Heart left ventricle (tissue), 16 donors: Measurements from ENCODE around the gene AFDN. TPM values are rescaled to one million over a fixed set of nuclear protein-coding genes. Genes with fewer than 3 reads are reported as not detected.

ENCODE experiments used
- ATAC-seq, 4 donors: fragments of 200-7000 bp; cut with Tn5 transposase; one replicate each; pipeline ENCODE4 v1.9.1; 2020 to 2022; ENCODE audit warnings: moderate library complexity in 4 of 4, mild to moderate bottlenecking in 3 of 4, moderate number of reproducible peaks in 1 of 4
- DNase-seq, 5 donors: peaks; one replicate each; pipeline ENCODE4 v3.0.0-alpha.2; 2020
- H3K27ac ChIP-seq, 12 donors: fragments of 200-600 bp; sonication (generic) in 4 of 12; one replicate each; pipeline versions ENCODE4 v1.5.0 to v1.8.0; 2016 to 2022; ENCODE audit warnings: mild to moderate bottlenecking in 2 of 12
- H3K27me3 ChIP-seq, 9 donors: fragments of 200-600 bp; sonication (generic) in 2 of 9; one replicate each; pipeline versions ENCODE4 v1.5.1 to v1.8.0; 2016 to 2022; ENCODE audit warnings: mild to moderate bottlenecking in 3 of 9
- H3K36me3 ChIP-seq, 9 donors: fragments of 200-600 bp; sonication (generic) in 2 of 9; one replicate each; pipeline versions ENCODE4 v1.5.0 to v1.8.0; 2018 to 2022; ENCODE audit warnings: mild to moderate bottlenecking in 2 of 9
- H3K4me1 ChIP-seq, 12 donors: fragments of 200-600 bp; sonication (generic) in 4 of 12; one replicate each; pipeline versions ENCODE4 v1.5.0 to v1.8.0; 2016 to 2022; ENCODE audit warnings: mild to moderate bottlenecking in 3 of 12
- H3K4me3 ChIP-seq, 12 donors: fragments of 200-600 bp; sonication (generic) in 4 of 12; one replicate each; pipeline versions ENCODE4 v1.5.0 to v1.8.0; 2017 to 2022; ENCODE audit warnings: mild to moderate bottlenecking in 9 of 12, moderate library complexity in 4 of 12
- H3K9me3 ChIP-seq, 12 donors: fragments of 200-600 bp; sonication (generic) in 4 of 12; one replicate each; pipeline versions ENCODE4 v1.5.0 to v1.8.0; 2016 to 2022; ENCODE audit warnings: mild to moderate bottlenecking in 1 of 12
- CTCF ChIP-seq, 12 donors: fragments of 200-600 bp; sonication (generic) in 4 of 12; IDR thresholded peaks; one replicate each; pipeline versions ENCODE4 v1.5.0 to v1.8.0; 2018 to 2022; ENCODE audit warnings: antibody characterized with exemption in 12 of 12, mild to moderate bottlenecking in 5 of 12
- POLR2A ChIP-seq, 2 donors: fragments of 450-650 bp; IDR thresholded peaks; one replicate each; pipeline ENCODE4 v1.6.1; 2017; ENCODE audit warnings: antibody characterized with exemption in 2 of 2, mild to moderate bottlenecking in 2 of 2, moderate library complexity in 2 of 2
- WGBS, 4 donors: extraction: QIAGEN DNeasy Blood & Tissue Kit in 2 of 4; methylation state at CpG; one replicate each; pipeline versions ENCODE4 v1.1.5 to v1.1.7; 2013 to 2018; 5-methylcytosine and 5-hydroxymethylcytosine counted together
- intact Hi-C, 10 donors: fragments of 100-400 bp; cut with DNase I; formaldehyde crosslinking; loops; one replicate each; pipeline versions ENCODE4 v1.11.1 to v1.14.2; 2022
- polyA plus RNA-seq, 2 donors: library from polyadenylated mRNA; stranded (reverse); fragments of 200-250 nt; gene quantifications; one replicate each; pipeline ENCODE4 v1.2.3, GENCODE V29; 2013
- total RNA-seq, 9 donors: library from RNA; depleted of rRNA in 2 of 9; stranded (reverse); fragments of >200 nt in 2 of 9; fragmentation: NEBNext Ultra II Directional in 3 of 9; extraction: Animal tissue kit (Norgen Biotek cat#: 25700) in 3 of 9; gene quantifications; one replicate each; pipeline versions ENCODE4 v1.1.0 to v1.2.4, GENCODE V29; 2016 to 2023
- donor health status: ischemic (EF 13 %, LVEDD 7.1; RV severe dilation, severe dysfunction).
- donor health status: healthy with polysubstance abuse.
- donor health status: DM: no; HTN: yes; CAD: no.
- donor health status: DM: no; HTN: no; CAD: no.
- donor health status: ischemic (EF 25% LVEDD 6.9; RV normal size, moderate dysfunction).
- donor health status: ischemic (EF 25% LVEDD 5.7; RV mildly dilated, moderate dysfunction).
- donor health status: healthy.
- donor health status: DM: yes; HTN: yes; CAD: no.
- donor health status: ischemic (EF 35%, LVEDD 5.7; RV mildly dilated, moderate dysfunction).
- donor health status: nonischemic (EF 11% LVEDD 7.7; RV severe dilation, severe dysfunction).
- donor health status: DM: yes; HTN: yes; CAD: no.
- donor health status: PGD.
- donor health status: ischemic (EF 29% LVEDD 5.4; RV normal size, mild dysfunction).
- donor health status: nonischemic (EF 23%, LVEDD 6.1; RV moderate dilation, normal function).

Gene AFDN
- total and polyA plus RNA-seq, 11 donors: 27.6 to 100 (median 50.4) TPM

DNA sequence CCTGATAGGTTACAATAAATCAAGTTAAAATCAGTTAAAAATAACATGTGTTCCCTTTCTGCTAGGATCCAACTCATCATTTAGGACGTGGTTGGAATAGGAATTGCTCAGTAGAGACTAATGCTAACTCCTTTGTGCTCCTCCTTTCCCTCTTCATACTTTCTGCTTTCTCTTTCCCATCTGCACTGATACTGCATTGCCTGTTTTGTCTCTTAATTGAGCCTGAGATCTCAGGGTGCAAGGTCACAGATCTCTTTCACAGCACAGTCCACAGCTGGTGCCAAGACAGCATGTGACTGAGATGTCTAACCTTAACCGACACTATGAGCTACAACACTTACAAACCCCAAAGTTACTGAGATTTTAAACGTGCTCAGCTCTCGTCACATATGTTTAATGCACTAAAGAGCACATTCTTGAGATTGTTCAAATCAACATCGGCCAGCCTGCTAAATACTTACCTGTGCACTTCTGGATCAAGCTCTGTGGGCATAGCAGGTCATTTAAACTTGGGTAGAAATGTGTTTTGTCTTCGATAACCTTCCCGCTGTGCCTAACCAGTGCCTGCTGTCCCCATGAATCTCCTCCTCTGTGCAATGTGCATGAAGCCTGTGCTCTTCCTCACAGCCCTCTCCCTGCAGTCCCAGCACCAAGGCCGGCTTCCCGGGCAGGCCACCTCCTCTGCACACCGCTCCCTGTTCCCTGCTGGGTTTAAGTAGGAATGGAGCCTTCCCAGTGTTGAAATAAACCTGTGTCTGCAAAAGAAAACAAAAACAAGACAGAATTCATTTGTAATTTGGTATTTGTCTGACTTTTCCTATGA is 39.6 kb upstream of the AFDN start:
- ATAC-seq: peak in 3 of 4 donors; percentile 22 to 37 (median 33)
- intact Hi-C loops: no loop called here
- Histone ChIP-seq H3K36me3 (no peaks in the 10 kb centered on the region), H3K27ac (peak overlapping the region in 1 of 12 donors; percentile 22), H3K9me3 (no peaks in the 10 kb centered on the region), H3K27me3 (no peaks in the 10 kb centered on the region), H3K4me3 (no peak overlapping the region), H3K4me1 (peaks cover 0 to 9% (median 0%) of the 10 kb centered on the region in 12 donors)
- TF ChIP-seq POLR2A (IDR thresholded peaks at IDR 0.05) (no peak), CTCF (IDR thresholded peaks at IDR 0.05) (no peak)
- 70 to 81% (median 73%) methylated on average over 10 of the region's 10 CpGs for WGBS, 4 donors
- DNase-seq: no peak

- intact Hi-C loops: no loop called here
- TF ChIP-seq POLR2A (IDR thresholded peaks at IDR 0.05): no peak
- TF ChIP-seq CTCF (IDR thresholded peaks at IDR 0.05): no peak
- no peaks in the 10 kb centered on the region for H3K27me3 ChIP-seq
- ATAC-seq (no peak), DNase-seq (no peak)
- H3K9me3 ChIP-seq: no peaks in the 10 kb centered on the region
- H3K27ac ChIP-seq: no peak overlapping the region
- H3K4me3 ChIP-seq: no peak overlapping the region
- no peaks in the 10 kb centered on the region for H3K36me3 ChIP-seq
- peaks cover 0 to 9% (median 0%) of the 10 kb centered on the region in 12 donors for H3K4me1 ChIP-seq
- WGBS, 4 donors: 88 to 96% (median 95%) methylated on average over 23 of the region's 23 CpGs
Measured at GRCh38 chr6:167787896-167788562, 38.7 kb upstream of the AFDN start.

DNA sequence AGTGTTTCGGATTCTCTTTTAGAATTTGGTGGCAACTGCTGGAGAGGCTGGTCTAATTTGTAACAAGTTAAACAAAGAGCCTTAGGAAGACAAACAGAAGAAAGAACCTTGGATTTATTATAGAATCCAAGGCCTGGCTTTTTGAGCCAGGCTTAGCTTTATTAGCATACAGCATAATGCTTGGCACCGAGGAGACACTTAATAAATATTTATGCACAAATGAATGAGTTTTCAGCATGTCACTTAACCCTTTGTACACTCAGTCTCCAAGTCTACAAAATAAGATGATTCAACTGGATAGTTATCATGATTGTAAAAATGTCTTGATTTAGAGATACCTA is 38.2 kb upstream of the AFDN start:
- 82 to 89% (median 83%) methylated on average over 2 of the region's 2 CpGs for WGBS, 4 donors
- no peaks in the 10 kb centered on the region for H3K27me3 ChIP-seq
- no peak overlapping the region for H3K27ac ChIP-seq
- no peak overlapping the region for H3K4me3 ChIP-seq
- peaks cover 0 to 9% (median 1%) of the 10 kb centered on the region in 12 donors for H3K4me1 ChIP-seq
- DNase-seq (no peak), ATAC-seq (no peak)
- H3K9me3 ChIP-seq: no peaks in the 10 kb centered on the region
- no peaks in the 10 kb centered on the region for H3K36me3 ChIP-seq
- intact Hi-C loops: no loop called here
- no peak for TF ChIP-seq CTCF (IDR thresholded peaks at IDR 0.05)
- no peak for TF ChIP-seq POLR2A (IDR thresholded peaks at IDR 0.05)

- intact Hi-C loops: no loop called here
- Histone ChIP-seq H3K4me1 (peaks cover 0 to 9% (median 1%) of the 10 kb centered on the region in 12 donors), H3K9me3 (no peaks in the 10 kb centered on the region), H3K27me3 (no peaks in the 10 kb centered on the region), H3K27ac (no peak overlapping the region), H3K36me3 (no peaks in the 10 kb centered on the region), H3K4me3 (no peak overlapping the region)
- 70 to 83% (median 76%) methylated on average over 6 of the region's 6 CpGs for WGBS, 4 donors
- DNase-seq (no peak), ATAC-seq (no peak)
- TF ChIP-seq CTCF (IDR thresholded peaks at IDR 0.05) (no peak), POLR2A (IDR thresholded peaks at IDR 0.05) (no peak)
Measured at GRCh38 chr6:167789358-167789757, 37.4 kb upstream of the AFDN start.
